Central memory CD4-positive, alpha-beta T cell (primary cell): ENCODE measurements around the gene GPC6.

Experiments used
- DNase-seq: peaks from one replicate; pipeline ENCODE4 v3.0.0; 2022

The GPC6 gene

GRCh38 chr13:93872376-93872775 lies 645.8 kb downstream of the GPC6 start:
- no peak for DNase-seq

- DNase-seq = no peak
Measured at GRCh38 chr13:93872786-93873347, 646.3 kb downstream of the GPC6 start.

- no peak for DNase-seq
Measured at GRCh38 chr13:93875547-93875946, 648.9 kb downstream of the GPC6 start.

GRCh38 chr13:93876236-93876635 lies 649.6 kb downstream of the GPC6 start:
- no peak for DNase-seq

- DNase-seq = no peak
Measured at GRCh38 chr13:93878675-93879074, 652.1 kb downstream of the GPC6 start.

- no peak for DNase-seq
Measured at GRCh38 chr13:93881411-93881810, 654.8 kb downstream of the GPC6 start.

GRCh38 chr13:93882086-93882651 lies 655.6 kb downstream of the GPC6 start:
- DNase-seq = no peak

- DNase-seq = no peak
Measured at GRCh38 chr13:93889430-93889951, 662.9 kb downstream of the GPC6 start.

- no peak for DNase-seq
Measured at GRCh38 chr13:93899981-93900380, 673.4 kb downstream of the GPC6 start.

GRCh38 chr13:93900731-93901130 lies 674.1 kb downstream of the GPC6 start:
- no peak for DNase-seq

- DNase-seq = no peak
Measured at GRCh38 chr13:93903909-93904308, 677.3 kb downstream of the GPC6 start.

- DNase-seq = no peak
Measured at GRCh38 chr13:93915269-93915809, 688.7 kb downstream of the GPC6 start.

GRCh38 chr13:93922063-93922855 lies 695.7 kb downstream of the GPC6 start:
- DNase-seq = no peak

- no peak for DNase-seq
Measured at GRCh38 chr13:93925990-93926389, 699.4 kb downstream of the GPC6 start.

- DNase-seq = no peak
Measured at GRCh38 chr13:93926425-93926824, 699.8 kb downstream of the GPC6 start.

GRCh38 chr13:93927431-93927830 lies 700.8 kb downstream of the GPC6 start:
- no peak for DNase-seq

- DNase-seq = no peak
Measured at GRCh38 chr13:93932901-93933300, 706.3 kb downstream of the GPC6 start.

- no peak for DNase-seq
Measured at GRCh38 chr13:93936901-93937300, 710.3 kb downstream of the GPC6 start.

GRCh38 chr13:93941444-93941843 lies 714.8 kb downstream of the GPC6 start:
- DNase-seq = no peak

GRCh38 chr13:93942016-93942415 lies 715.4 kb downstream of the GPC6 start:
- DNase-seq = no peak

- DNase-seq = no peak
Measured at GRCh38 chr13:93945621-93946020, 719.0 kb downstream of the GPC6 start.

GRCh38 chr13:93946994-93947393 lies 720.4 kb downstream of the GPC6 start:
- no peak for DNase-seq

- no peak for DNase-seq
Measured at GRCh38 chr13:93947651-93948050, 721.0 kb downstream of the GPC6 start.
